HCT116 (cell line): Measurements from ENCODE around the gene ADRA1B. TPM values are rescaled to one million over a fixed set of nuclear protein-coding genes. Genes with fewer than 3 reads are reported as not detected.
A peak's percentile ranks its signal among the peaks of the same experiment; 100 is the strongest.

Experiments used
- ATAC-seq: fragments of 200-7000 bp; cut with Tn5 transposase; 2 replicates; pipeline ENCODE4 v1.9.1; 2020; ENCODE audit warnings: mild to moderate bottlenecking, moderate library complexity
- BruUV-seq: library from RNA; stranded (reverse); fragments of 400-500 nt; replicated peaks from 2 replicates; lab custom pipeline; 2021; lab: Mats Ljungman, UMichigan
- CTCF ChIA-PET: fragments of 300-600 bp; sonication (Branson Sonifier 250); formaldehyde crosslinking; loops from one replicate; lab custom pipeline; 2021; ENCODE audit warnings: antibody characterized with exemption; lab: Charles Lee
- POLR2A ChIA-PET: fragments of 300-600, 350-600 bp; sonication (Branson Sonifier 250); formaldehyde crosslinking; loops from one replicate; lab custom pipeline; 2021; ENCODE audit warnings: antibody characterized with exemption; lab: Charles Lee
- RAD21 ChIA-PET, 2 experiments: fragments of 300-600 bp; sonication (Branson Sonifier 250); formaldehyde crosslinking; loops; one replicate each; lab custom pipeline; 2023; ENCODE audit warnings: low total read pairs in 2 of 2; ENCODE audit not compliant: uncharacterized antibody in 2 of 2, unreplicated experiment in 2 of 2, low non-redundant PET in 1 of 2; lab: Charles Lee
- DNase-seq: peaks from one replicate; pipeline ENCODE4 v3.0.0-alpha.2; 2010; ENCODE audit warnings: low read depth, low spot score
- H2AFZ ChIP-seq: fragments of 200-600 bp; shearing (Covaris generic), sonication (generic); 2 replicates; pipeline ENCODE4 v1.6.1; 2017; ENCODE audit warnings: low read depth, mixed run types, mixed read lengths, antibody characterized with exemption, low read length; ENCODE audit not compliant: poor library complexity, severe bottlenecking
- H3K27ac ChIP-seq: 2 replicates; pipeline ENCODE4 v1.5.1; 2012; ENCODE audit warnings: low read depth, low read length
- H3K27me3 ChIP-seq: fragments of 200-600 bp; sonication (generic); 2 replicates; pipeline ENCODE4 v1.6.1; 2016; ENCODE audit warnings: mixed run types, low read length, mixed read lengths; ENCODE audit not compliant: insufficient read depth
- H3K36me3 ChIP-seq, 2 experiments: fragments of 200-500 bp in 1 of 2; fragments of 200-600 bp in 1 of 2; sonication (Bioruptor generic) in 1 of 2; sonication (generic) in 1 of 2; 2 replicates each; pipeline versions ENCODE4 v1.5.1 to v1.6.1; 2014 to 2016; ENCODE audit warnings: low read length in 2 of 2, inconsistent platforms in 1 of 2, mixed read lengths in 1 of 2, mixed run types in 1 of 2; ENCODE audit not compliant: insufficient read depth in 2 of 2, control insufficient read depth in 1 of 2
- H3K4me1 ChIP-seq, 2 experiments: fragments of 200-600 bp in 1 of 2; sonication (generic) in 1 of 2; 2 replicates each; pipeline versions ENCODE4 v1.5.1 to v1.6.1; 2012 to 2017; ENCODE audit warnings: low read length in 2 of 2, inconsistent platforms in 1 of 2, mild to moderate bottlenecking in 1 of 2, mixed read lengths in 1 of 2, mixed run types in 1 of 2, moderate library complexity in 1 of 2; ENCODE audit not compliant: insufficient read depth in 2 of 2, control insufficient read depth in 1 of 2
- H3K4me2 ChIP-seq: fragments of 200-600 bp; sonication (generic); 2 replicates; pipeline ENCODE4 v1.6.1; 2017; ENCODE audit warnings: mixed run types, low read length, mixed read lengths
- H3K4me3 ChIP-seq, 2 experiments: fragments of 200-600 bp in 1 of 2; sonication (generic) in 1 of 2; replicated peaks in 1 of 2; 2 replicates each; pipeline ENCODE4 v1.5.1; 2011 to 2016; ENCODE audit warnings: low read length in 2 of 2, control low read depth in 1 of 2, low read depth in 1 of 2, mild to moderate bottlenecking in 1 of 2, mixed read lengths in 1 of 2, mixed run types in 1 of 2
- H3K79me2 ChIP-seq: fragments of 200-600 bp; sonication (generic); 2 replicates; pipeline ENCODE4 v1.6.1; 2017; ENCODE audit warnings: mild to moderate bottlenecking, mixed run types, low read length, moderate library complexity, mixed read lengths; ENCODE audit not compliant: insufficient read depth
- H3K9ac ChIP-seq: fragments of 200-600 bp; sonication (generic); 2 replicates; pipeline ENCODE4 v1.6.1; 2016; ENCODE audit warnings: low read length, mixed read lengths
- H3K9me2 ChIP-seq: fragments of 200-600 bp; sonication (generic), shearing (Covaris generic); 2 replicates; pipeline ENCODE4 v1.6.1; 2017; ENCODE audit warnings: mixed run types, mild to moderate bottlenecking, moderate library complexity; ENCODE audit not compliant: insufficient read depth
- H3K9me3 ChIP-seq, 2 experiments: fragments of 200-500 bp in 1 of 2; fragments of 200-600 bp in 1 of 2; sonication (Bioruptor generic) in 1 of 2; sonication (generic) in 1 of 2; 2 replicates each; pipeline ENCODE4 v1.6.1; 2014 to 2017; ENCODE audit warnings: low read length in 2 of 2, mixed read lengths in 2 of 2, inconsistent platforms in 1 of 2, low read depth in 1 of 2, mild to moderate bottlenecking in 1 of 2, mixed run types in 1 of 2, moderate library complexity in 1 of 2; ENCODE audit not compliant: control insufficient read depth in 1 of 2, insufficient read depth in 1 of 2
- H4K20me1 ChIP-seq: fragments of 200-600 bp; sonication (generic), shearing (Covaris generic); 2 replicates; pipeline ENCODE4 v1.6.1; 2017; ENCODE audit warnings: mixed run types, mild to moderate bottlenecking, moderate library complexity; ENCODE audit not compliant: insufficient read depth
- ATF3 ChIP-seq: IDR thresholded peaks from 2 replicates; pipeline ENCODE4 v1.6.1; 2012
- CEBPB ChIP-seq: IDR thresholded peaks from 2 replicates; pipeline ENCODE4 v1.6.1; 2012; ENCODE audit warnings: low read depth
- ELF1 ChIP-seq: IDR thresholded peaks from 2 replicates; pipeline ENCODE4 v1.6.1; 2012; ENCODE audit warnings: low read depth, borderline replicate concordance
- EZH2 ChIP-seq: fragments of 200-600 bp; sonication (generic); IDR thresholded peaks from 2 replicates; pipeline ENCODE4 v1.6.1; 2017; ENCODE audit warnings: antibody characterized with exemption, mixed run types
- EZH2phosphoT487 ChIP-seq: fragments of 200-600 bp; IDR thresholded peaks from 2 replicates; pipeline ENCODE4 v1.6.1; 2018; ENCODE audit warnings: antibody characterized with exemption, borderline replicate concordance
- FOSL1 ChIP-seq: IDR thresholded peaks from 2 replicates; pipeline ENCODE4 v1.6.1; 2012; ENCODE audit warnings: low read depth
- JUND ChIP-seq: IDR thresholded peaks from 2 replicates; pipeline ENCODE4 v1.6.1; 2012
- MAX ChIP-seq: IDR thresholded peaks from 2 replicates; pipeline ENCODE4 v1.6.1; 2012
- POLR2A ChIP-seq: IDR thresholded peaks from 2 replicates; pipeline ENCODE4 v1.7.0; 2011; ENCODE audit warnings: borderline replicate concordance; ENCODE audit not compliant: insufficient read depth, insufficient read length; ENCODE audit errors: extremely low read depth
- RAD21 ChIP-seq: IDR thresholded peaks from 2 replicates; pipeline ENCODE4 v1.6.1; 2012; ENCODE audit warnings: low read depth, mild to moderate bottlenecking
- REST ChIP-seq: IDR thresholded peaks from 2 replicates; pipeline ENCODE4 v1.6.1; 2012; ENCODE audit warnings: low read depth
- SP1 ChIP-seq: IDR thresholded peaks from 2 replicates; pipeline ENCODE4 v1.6.1; 2012; ENCODE audit warnings: low read depth
- SRF ChIP-seq: IDR thresholded peaks from 2 replicates; pipeline ENCODE4 v1.6.1; 2012; ENCODE audit warnings: low read depth
- TCF7L2 ChIP-seq: IDR thresholded peaks from 2 replicates; pipeline ENCODE4 v1.7.0; 2011; ENCODE audit warnings: borderline replicate concordance, inconsistent platforms; ENCODE audit not compliant: insufficient read depth, insufficient read length; ENCODE audit errors: extremely low read depth
- YY1 ChIP-seq: IDR thresholded peaks from 2 replicates; pipeline ENCODE4 v1.6.1; 2011; ENCODE audit warnings: low read length, low read depth, moderate library complexity, mild to moderate bottlenecking; ENCODE audit not compliant: insufficient replicate concordance; ENCODE audit errors: extremely low read depth
- ZBTB33 ChIP-seq: IDR thresholded peaks from 2 replicates; pipeline ENCODE4 v1.6.1; 2011; ENCODE audit warnings: mild to moderate bottlenecking, low read length, moderate library complexity; ENCODE audit not compliant: insufficient replicate concordance; ENCODE audit errors: extremely low read depth
- ZFX ChIP-seq: fragments of 450-650 bp; IDR thresholded peaks from 2 replicates; pipeline ENCODE4 v1.6.1; 2017
- intact Hi-C: fragments of 100-400 bp; cut with micrococcal nuclease; formaldehyde crosslinking; loops from 2 replicates; pipeline ENCODE4 v1.10.0; 2022
- total RNA-seq: library from RNA; stranded (reverse); gene quantifications from one replicate; pipeline ENCODE4 v1.2.1, GENCODE V29; 2021; ENCODE audit not compliant: unreplicated experiment

The ADRA1B gene
- total RNA-seq, 1 experiment from 2014 or later: not detected

- H3K9me3 ChIP-seq: no peaks in the 10 kb centered on the region
- POLR2A ChIA-PET: no interaction called here
- no peak overlapping the region for H3K27ac ChIP-seq
- H3K9me2 ChIP-seq: no peaks in the 10 kb centered on the region
- no peak for ATAC-seq
- H3K4me2 ChIP-seq: peak overlapping the region; percentile 77
- TF ChIP-seq YY1 (no peak), ELF1 (no peak), CEBPB (no peak), SP1 (no peak), TCF7L2 (no peak), ZFX (no peak), JUND (no peak), EZH2phosphoT487 (no peak), FOSL1 (no peak), POLR2A (no peak), SRF (no peak), ZBTB33 (no peak), RAD21 (no peak), ATF3 (no peak), MAX (no peak), REST (no peak), EZH2 (no peak)
- H3K9ac ChIP-seq: no peak overlapping the region
- RAD21 ChIA-PET: no interaction called here
- CTCF ChIA-PET: no interaction called here
- H3K27me3 ChIP-seq: no peaks in the 10 kb centered on the region; the same call in 1 of the 2 replicates
- no peaks in the 10 kb centered on the region for H4K20me1 ChIP-seq
- intact Hi-C loops: loop anchor here (5.0 kb wide), 1 partner anchor 124 kb away; no protein-coding TSS in a partner anchor
- no peaks in the 10 kb centered on the region for H3K79me2 ChIP-seq
- H3K4me3 ChIP-seq: no peak overlapping the region
- no peaks in the 10 kb centered on the region for H3K36me3 ChIP-seq
- BruUV-seq: no TSS peak
- DNase-seq: no peak
- peak overlapping the region; percentile 94 for H2AFZ ChIP-seq
- peaks cover 32 to 54% of the 10 kb centered on the region in 2 experiments for H3K4me1 ChIP-seq
Measured at GRCh38 chr5:159901772-159902171, 14.5 kb upstream of the ADRA1B start.
